Thoracic aorta (tissue), 2 donors: Measurements from ENCODE around the gene LNX2. TPM values are rescaled to one million over a fixed set of nuclear protein-coding genes. Genes with fewer than 3 reads are reported as not detected.

Experiments
- ATAC-seq: fragments of 150-250 bp; one replicate; pipeline ENCODE4 v1.8.0; 2017; ENCODE audit warnings: low read depth; ENCODE audit not compliant: insufficient number of reproducible peaks, low FRiP score
- DNase-seq: peaks from one replicate; pipeline ENCODE4 v3.0.0-alpha.2; 2020; ENCODE audit warnings: low spot score
- H3K27ac ChIP-seq, 2 donors: fragments of 200-600 bp; sonication (generic); 1 replicate in 1 of 2; 2 replicates in 1 of 2; pipeline ENCODE4 v1.5.1; 2016; ENCODE audit warnings: mild to moderate bottlenecking in 2 of 2, moderate library complexity in 2 of 2
- H3K27me3 ChIP-seq: fragments of 200-600 bp; sonication (generic); replicated peaks from 2 replicates; pipeline ENCODE4 v1.6.0; 2016; ENCODE audit warnings: mild to moderate bottlenecking; ENCODE audit not compliant: insufficient read depth
- H3K36me3 ChIP-seq: fragments of 200-600 bp; sonication (generic); one replicate; pipeline ENCODE4 v1.5.1; 2016
- H3K4me1 ChIP-seq, 2 donors: fragments of 200-600 bp; sonication (generic); 1 replicate in 1 of 2; 2 replicates in 1 of 2; pipeline versions ENCODE4 v1.5.1 to v1.6.0; 2016; ENCODE audit warnings: low read depth in 2 of 2, mild to moderate bottlenecking in 1 of 2; ENCODE audit not compliant: control insufficient read depth in 1 of 2
- H3K4me3 ChIP-seq: fragments of 200-600 bp; sonication (generic); 2 replicates; pipeline ENCODE4 v1.5.1; 2016; ENCODE audit warnings: mild to moderate bottlenecking
- H3K9me3 ChIP-seq: fragments of 200-600 bp; sonication (generic); 2 replicates; pipeline ENCODE4 v1.5.1; 2016
- CTCF ChIP-seq: fragments of 200-600 bp; sonication (generic); IDR thresholded peaks from one replicate; pipeline ENCODE4 v1.5.1; 2019; ENCODE audit warnings: antibody characterized with exemption
- total RNA-seq, 2 donors: library from RNA; depleted of rRNA; stranded (reverse); fragments of >200 nt; gene quantifications; one replicate each; pipeline versions ENCODE4 v1.1.0 to v1.2.3, GENCODE V29; 2016

The LNX2 gene
- total RNA-seq, 2 donors from 2014 or later = 7.1 to 7.6 TPM

GRCh38 chr13:27644302-27644701, 24.0 kb upstream of the LNX2 start:
- Histone ChIP-seq H3K36me3 (no peaks in the 10 kb centered on the region), H3K4me1 (peaks cover 0 to 8% of the 10 kb centered on the region in 2 donors), H3K27ac (no peak overlapping the region), H3K9me3 (no peaks in the 10 kb centered on the region), H3K27me3 (no peaks in the 10 kb centered on the region), H3K4me3 (no peak overlapping the region)
- ATAC-seq = no peak
- DNase-seq = no peak
- no peak for TF ChIP-seq CTCF

GRCh38 chr13:27643334-27644132, 23.2 kb upstream of the LNX2 start:
- Histone ChIP-seq H3K27me3 (no peaks in the 10 kb centered on the region), H3K9me3 (no peaks in the 10 kb centered on the region), H3K4me3 (no peak overlapping the region), H3K36me3 (no peaks in the 10 kb centered on the region), H3K27ac (no peak overlapping the region), H3K4me1 (peaks cover 7 to 15% of the 10 kb centered on the region in 2 donors)
- ATAC-seq = no peak
- no peak for TF ChIP-seq CTCF
- DNase-seq = no peak

GRCh38 chr13:27641711-27642502, 21.6 kb upstream of the LNX2 start:
- Histone ChIP-seq H3K4me3 (no peak overlapping the region), H3K9me3 (no peaks in the 10 kb centered on the region), H3K4me1 (peaks cover 10 to 22% of the 10 kb centered on the region in 2 donors), H3K27ac (no peak overlapping the region), H3K27me3 (no peaks in the 10 kb centered on the region), H3K36me3 (no peaks in the 10 kb centered on the region)
- ATAC-seq (no peak), DNase-seq (no peak)
- no peak for TF ChIP-seq CTCF

- Histone ChIP-seq H3K27me3 (no peaks in the 10 kb centered on the region), H3K4me3 (no peak overlapping the region), H3K4me1 (peaks cover 10 to 21% of the 10 kb centered on the region in 2 donors), H3K9me3 (no peaks in the 10 kb centered on the region), H3K27ac (peak overlapping the region; percentile 3 to 4), H3K36me3 (no peaks in the 10 kb centered on the region)
- no peak for TF ChIP-seq CTCF
- no peak for ATAC-seq
- DNase-seq = no peak
Measured at GRCh38 chr13:27639186-27639585, 18.9 kb upstream of the LNX2 start.

- DNase-seq = no peak
- H3K9me3 ChIP-seq = no peaks in the 10 kb centered on the region
- peak overlapping the region in 1 of 2 donors; percentile 4 for H3K27ac ChIP-seq
- H3K4me1 ChIP-seq = peaks cover 10 to 18% of the 10 kb centered on the region in 2 donors
- H3K27me3 ChIP-seq = no peaks in the 10 kb centered on the region
- no peak for TF ChIP-seq CTCF
- no peak overlapping the region for H3K4me3 ChIP-seq
- ATAC-seq = no peak
- no peaks in the 10 kb centered on the region for H3K36me3 ChIP-seq
Measured at GRCh38 chr13:27638521-27638920, 18.2 kb upstream of the LNX2 start.
